ENCODE data around the gene NAALADL2.

DNA sequence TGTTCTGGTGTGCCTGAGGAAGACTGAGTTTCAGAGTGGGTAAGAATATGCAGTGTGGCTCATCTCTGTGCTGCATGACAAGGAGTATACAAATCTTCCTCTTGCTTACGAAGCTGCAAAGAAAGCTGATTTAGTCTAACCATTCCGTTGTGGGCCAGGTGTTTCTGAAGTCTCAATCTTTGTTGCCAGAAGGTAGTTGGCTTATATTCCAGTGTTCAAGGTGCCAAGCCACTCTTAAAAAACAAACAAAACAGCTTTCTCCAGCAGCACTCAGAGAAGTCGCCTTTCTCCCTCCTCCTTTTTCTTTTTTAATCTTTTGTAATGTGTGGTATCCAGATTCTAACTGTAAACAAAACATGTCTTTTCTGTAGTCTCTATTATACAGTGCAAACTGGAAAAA is 872.4 kb downstream of the NAALADL2 start:
- TF ChIP-seq, protein P1, sequence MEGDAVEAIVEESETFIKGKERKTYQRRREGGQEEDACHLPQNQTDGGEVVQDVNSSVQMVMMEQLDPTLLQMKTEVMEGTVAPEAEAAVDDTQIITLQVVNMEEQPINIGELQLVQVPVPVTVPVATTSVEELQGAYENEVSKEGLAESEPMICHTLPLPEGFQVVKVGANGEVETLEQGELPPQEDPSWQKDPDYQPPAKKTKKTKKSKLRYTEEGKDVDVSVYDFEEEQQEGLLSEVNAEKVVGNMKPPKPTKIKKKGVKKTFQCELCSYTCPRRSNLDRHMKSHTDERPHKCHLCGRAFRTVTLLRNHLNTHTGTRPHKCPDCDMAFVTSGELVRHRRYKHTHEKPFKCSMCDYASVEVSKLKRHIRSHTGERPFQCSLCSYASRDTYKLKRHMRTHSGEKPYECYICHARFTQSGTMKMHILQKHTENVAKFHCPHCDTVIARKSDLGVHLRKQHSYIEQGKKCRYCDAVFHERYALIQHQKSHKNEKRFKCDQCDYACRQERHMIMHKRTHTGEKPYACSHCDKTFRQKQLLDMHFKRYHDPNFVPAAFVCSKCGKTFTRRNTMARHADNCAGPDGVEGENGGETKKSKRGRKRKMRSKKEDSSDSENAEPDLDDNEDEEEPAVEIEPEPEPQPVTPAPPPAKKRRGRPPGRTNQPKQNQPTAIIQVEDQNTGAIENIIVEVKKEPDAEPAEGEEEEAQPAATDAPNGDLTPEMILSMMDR (IDR thresholded peaks at IDR 0.05), result no peak
- TF ChIP-seq POLR2A (IDR thresholded peaks at IDR 0.05; ENCODE audit: low read length), result no peak
- TF ChIP-seq BHLHE40 (IDR thresholded peaks at IDR 0.05; ENCODE audit: low read depth, low read length), result no peak
- no peak for TF ChIP-seq ATOH8 (CRISPR knock-in tag; IDR thresholded peaks at IDR 0.05; ENCODE audit: low read depth)
- TF ChIP-seq POLR2AphosphoS2 (conservative IDR thresholded peaks at IDR 0.05; ENCODE audit: low read length), result no peak
- TF ChIP-seq HDAC2 (IDR thresholded peaks at IDR 0.05), result no peak
- no peak for TF ChIP-seq ELK1 (IDR thresholded peaks at IDR 0.05; ENCODE audit: low read depth, low read length)
- TF ChIP-seq ZC3H11A (IDR thresholded peaks at IDR 0.05), result no peak
- TF ChIP-seq MAZ (IDR thresholded peaks at IDR 0.05; ENCODE audit: borderline replicate concordance, low read depth, low read length), result no peak
- TF ChIP-seq, protein P2, sequence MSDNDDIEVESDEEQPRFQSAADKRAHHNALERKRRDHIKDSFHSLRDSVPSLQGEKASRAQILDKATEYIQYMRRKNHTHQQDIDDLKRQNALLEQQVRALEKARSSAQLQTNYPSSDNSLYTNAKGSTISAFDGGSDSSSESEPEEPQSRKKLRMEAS (IDR thresholded peaks at IDR 0.05), result no peak
- no peak for TF ChIP-seq JUN (IDR thresholded peaks at IDR 0.05)
- TF ChIP-seq, protein P3, sequence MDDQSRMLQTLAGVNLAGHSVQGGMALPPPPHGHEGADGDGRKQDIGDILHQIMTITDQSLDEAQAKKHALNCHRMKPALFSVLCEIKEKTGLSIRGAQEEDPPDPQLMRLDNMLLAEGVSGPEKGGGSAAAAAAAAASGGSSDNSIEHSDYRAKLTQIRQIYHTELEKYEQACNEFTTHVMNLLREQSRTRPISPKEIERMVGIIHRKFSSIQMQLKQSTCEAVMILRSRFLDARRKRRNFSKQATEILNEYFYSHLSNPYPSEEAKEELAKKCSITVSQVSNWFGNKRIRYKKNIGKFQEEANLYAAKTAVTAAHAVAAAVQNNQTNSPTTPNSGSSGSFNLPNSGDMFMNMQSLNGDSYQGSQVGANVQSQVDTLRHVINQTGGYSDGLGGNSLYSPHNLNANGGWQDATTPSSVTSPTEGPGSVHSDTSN (IDR thresholded peaks at IDR 0.05), result no peak
- TF ChIP-seq CBX8 (IDR thresholded peaks at IDR 0.05), result no peak
- TF ChIP-seq KDM1A (IDR thresholded peaks at IDR 0.05; ENCODE audit: low read depth), result no peak

Measured in A549 (cell line).